Neural progenitor cell (in vitro differentiated cells): ENCODE results near the gene LYRM4.

Experiments used
- EZH2 ChIP-seq: fragments of 200-600 bp; sonication (generic); IDR thresholded peaks from 2 replicates; pipeline ENCODE4 v1.6.1; 2017; ENCODE audit warnings: antibody characterized with exemption, mild to moderate bottlenecking, moderate library complexity
- EZH2phosphoT487 ChIP-seq: fragments of 200-600 bp; sonication (generic); IDR thresholded peaks from 2 replicates; pipeline ENCODE4 v1.6.1; 2017; ENCODE audit warnings: antibody characterized with exemption
- TF ChIP-seq, protein P1 (sequence below): fragments of 200-600 bp; sonication (generic); IDR thresholded peaks from 2 replicates; pipeline ENCODE4 v1.5.1; 2017; ENCODE audit warnings: antibody characterized with exemption, mild to moderate bottlenecking

DNA sequence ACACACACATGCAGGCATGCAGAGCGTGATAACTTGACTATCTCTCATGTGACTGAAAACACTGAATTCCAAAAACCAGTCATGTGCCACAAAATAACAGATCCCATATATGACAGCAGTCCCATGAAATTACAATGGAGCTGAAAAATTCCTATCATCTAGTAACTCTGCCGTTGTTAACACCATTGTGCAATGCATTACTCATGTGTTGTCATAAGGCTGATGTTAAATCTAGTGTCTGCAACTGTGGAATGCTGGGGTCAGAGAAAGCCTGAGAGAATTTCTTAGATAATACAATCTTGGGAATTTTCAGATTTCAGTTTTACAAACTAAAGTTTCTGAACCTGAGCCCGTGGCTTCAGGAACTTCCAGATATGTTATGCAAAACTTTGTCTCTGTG is 70.2 kb downstream of the LYRM4 start:
- TF ChIP-seq EZH2phosphoT487 (no peak), EZH2 (no peak)
- TF ChIP-seq, protein P1, sequence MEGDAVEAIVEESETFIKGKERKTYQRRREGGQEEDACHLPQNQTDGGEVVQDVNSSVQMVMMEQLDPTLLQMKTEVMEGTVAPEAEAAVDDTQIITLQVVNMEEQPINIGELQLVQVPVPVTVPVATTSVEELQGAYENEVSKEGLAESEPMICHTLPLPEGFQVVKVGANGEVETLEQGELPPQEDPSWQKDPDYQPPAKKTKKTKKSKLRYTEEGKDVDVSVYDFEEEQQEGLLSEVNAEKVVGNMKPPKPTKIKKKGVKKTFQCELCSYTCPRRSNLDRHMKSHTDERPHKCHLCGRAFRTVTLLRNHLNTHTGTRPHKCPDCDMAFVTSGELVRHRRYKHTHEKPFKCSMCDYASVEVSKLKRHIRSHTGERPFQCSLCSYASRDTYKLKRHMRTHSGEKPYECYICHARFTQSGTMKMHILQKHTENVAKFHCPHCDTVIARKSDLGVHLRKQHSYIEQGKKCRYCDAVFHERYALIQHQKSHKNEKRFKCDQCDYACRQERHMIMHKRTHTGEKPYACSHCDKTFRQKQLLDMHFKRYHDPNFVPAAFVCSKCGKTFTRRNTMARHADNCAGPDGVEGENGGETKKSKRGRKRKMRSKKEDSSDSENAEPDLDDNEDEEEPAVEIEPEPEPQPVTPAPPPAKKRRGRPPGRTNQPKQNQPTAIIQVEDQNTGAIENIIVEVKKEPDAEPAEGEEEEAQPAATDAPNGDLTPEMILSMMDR: no peak
